Endothelial cell of umbilical vein (primary cell): ENCODE measurements around the gene ICOSLG. TPM values are rescaled to one million over a fixed set of nuclear protein-coding genes. Genes with fewer than 3 reads are reported as not detected.

Experiments
- BruUV-seq: library from RNA; stranded (reverse); fragments of 400-500 nt; replicated peaks from 2 replicates; lab custom pipeline; 2021; lab: Mats Ljungman, UMichigan
- CTCF ChIA-PET: fragments of 300-600, 350-600 bp; sonication (Branson Sonifier 250); formaldehyde crosslinking; loops from one replicate; lab custom pipeline; 2021; ENCODE audit warnings: antibody characterized with exemption, inconsistent platforms; lab: Charles Lee
- POLR2A ChIA-PET: fragments of 300-600, 350-600 bp; sonication (Branson Sonifier 250); formaldehyde crosslinking; loops from one replicate; lab custom pipeline; 2021; ENCODE audit warnings: antibody characterized with exemption, inconsistent platforms; lab: Charles Lee
- DNase-seq: peaks from one replicate; pipeline ENCODE4 v3.0.0-alpha.2; 2011; ENCODE audit warnings: low read depth, low spot score
- FAIRE-seq: peaks from 2 replicates; lab custom pipeline; 2011; peaks lifted over from hg19 to GRCh38; lab: Jason Lieb, UNC
- H2AFZ ChIP-seq: 2 replicates; pipeline ENCODE4 v1.6.0; 2012; ENCODE audit warnings: low read depth, low read length, control low read depth, inconsistent platforms
- H3K27ac ChIP-seq: 2 replicates; pipeline ENCODE4 v1.5.1; 2011; ENCODE audit warnings: low read depth, mild to moderate bottlenecking, control low read depth, low read length, moderate library complexity; ENCODE audit not compliant: insufficient read depth
- H3K27me3 ChIP-seq, 2 experiments: 2 replicates each; pipeline versions ENCODE4 v1.6.0 to v1.6.1; 2011; ENCODE audit warnings: low read length in 2 of 2, mixed read lengths in 1 of 2; ENCODE audit not compliant: control insufficient read depth in 2 of 2, insufficient read depth in 2 of 2
- H3K36me3 ChIP-seq, 2 experiments: 2 replicates in 1 of 2; 3 replicates in 1 of 2; pipeline ENCODE4 v1.5.1; 2011; ENCODE audit warnings: low read length in 2 of 2, mild to moderate bottlenecking in 1 of 2, moderate library complexity in 1 of 2; ENCODE audit not compliant: control insufficient read depth in 2 of 2, insufficient read depth in 2 of 2; ENCODE audit errors: extremely low read depth in 1 of 2
- H3K4me1 ChIP-seq: 3 replicates; pipeline ENCODE4 v1.5.1; 2011; ENCODE audit warnings: mild to moderate bottlenecking, low read length; ENCODE audit not compliant: control insufficient read depth, insufficient read depth; ENCODE audit errors: extremely low read depth
- H3K4me2 ChIP-seq: 2 replicates; pipeline ENCODE4 v1.6.1; 2011; ENCODE audit warnings: low read length, control low read depth, mixed read lengths; ENCODE audit not compliant: insufficient read depth
- H3K4me3 ChIP-seq, 3 experiments: fragments of 200-600 bp in 1 of 3; sonication (generic), shearing (Covaris generic) in 1 of 3; replicated peaks in 1 of 3; 2 replicates each; pipeline ENCODE4 v1.5.1; 2011 to 2016; ENCODE audit warnings: control low read depth in 3 of 3, low read length in 3 of 3, mild to moderate bottlenecking in 2 of 3, inconsistent platforms in 1 of 3, low read depth in 1 of 3, moderate library complexity in 1 of 3; ENCODE audit not compliant: insufficient read depth in 1 of 3
- H3K79me2 ChIP-seq: 2 replicates; pipeline ENCODE4 v1.6.0; 2012; ENCODE audit warnings: low read length, inconsistent platforms; ENCODE audit not compliant: control insufficient read depth, insufficient read depth
- H3K9ac ChIP-seq: replicated peaks from 2 replicates; pipeline ENCODE3; 2011; ENCODE audit warnings: low read length, control low read depth; ENCODE audit not compliant: insufficient read depth; ENCODE audit errors: extremely low read depth
- H3K9me1 ChIP-seq: replicated peaks from 3 replicates; pipeline ENCODE4 v1.6.0; 2011; ENCODE audit warnings: mild to moderate bottlenecking, low read length; ENCODE audit not compliant: control insufficient read depth, insufficient read depth; ENCODE audit errors: extremely low read depth
- H3K9me3 ChIP-seq: replicated peaks from 2 replicates; pipeline ENCODE4 v1.5.1; 2012; ENCODE audit warnings: low read length, inconsistent platforms; ENCODE audit not compliant: control insufficient read depth, insufficient read depth
- H4K20me1 ChIP-seq: replicated peaks from 2 replicates; pipeline ENCODE3; 2011; ENCODE audit warnings: mild to moderate bottlenecking, low read length; ENCODE audit not compliant: control insufficient read depth, insufficient read depth; ENCODE audit errors: extremely low read depth
- EZH2 ChIP-seq: IDR thresholded peaks from 2 replicates; pipeline ENCODE4 v1.6.1; 2012; ENCODE audit warnings: borderline replicate concordance, low read depth, mild to moderate bottlenecking, moderate library complexity, low read length, inconsistent platforms; ENCODE audit not compliant: severe bottlenecking
- FOS ChIP-seq: IDR thresholded peaks from 2 replicates; pipeline ENCODE4 v1.6.1; 2011; ENCODE audit warnings: mild to moderate bottlenecking, low read length, moderate library complexity, borderline replicate concordance; ENCODE audit not compliant: insufficient read depth
- GATA2 ChIP-seq: IDR thresholded peaks from 2 replicates; pipeline ENCODE4 v1.7.0; 2011; ENCODE audit warnings: low read depth, mild to moderate bottlenecking, moderate library complexity, mixed read lengths, low read length; ENCODE audit not compliant: insufficient read length, insufficient read depth
- JUN ChIP-seq: IDR thresholded peaks from 2 replicates; pipeline ENCODE4 v1.6.1; 2011; ENCODE audit warnings: borderline replicate concordance, low read depth; ENCODE audit not compliant: insufficient read length, insufficient read depth
- MYC ChIP-seq: IDR thresholded peaks from one replicate; pipeline ENCODE4 v1.6.1; 2011; ENCODE audit warnings: mild to moderate bottlenecking, low read depth, low read length
- POLR2A ChIP-seq: IDR thresholded peaks from 2 replicates; pipeline ENCODE4 v1.6.1; 2012; ENCODE audit warnings: low read depth, mild to moderate bottlenecking, control low read depth, low read length
- POLR2AphosphoS5 ChIP-seq: IDR thresholded peaks from 2 replicates; pipeline ENCODE4 v1.6.1; 2012; ENCODE audit warnings: low read depth, mild to moderate bottlenecking, control low read depth, low read length, moderate library complexity; ENCODE audit not compliant: insufficient read depth
- dilution Hi-C: fragments of 300-500 bp; cut with MboI; formaldehyde crosslinking; loops from one replicate; pipeline ENCODE4 v1.15.0; 2019; ENCODE audit warnings: low sequenced_read_pairs; ENCODE audit not compliant: extremely low pct_ligation_motif_present
- intact Hi-C: fragments of 100-400 bp; cut with micrococcal nuclease; formaldehyde crosslinking; loops from one replicate; pipeline ENCODE4 v1.10.0; 2022
- polyA plus RNA-seq, 4 experiments: library from polyadenylated mRNA; depleted of rRNA in 3 of 4; stranded (reverse) in 3 of 4; unstranded in 1 of 4; fragments of >200 nt; gene quantifications; 2 replicates each; pipeline versions ENCODE4 v1.2.1 to v1.2.3, GENCODE V29; 2011 to 2012; ENCODE audit warnings: missing spikeins in 1 of 4
- total RNA-seq: library from RNA; stranded (reverse); gene quantifications from 2 replicates; pipeline ENCODE4 v1.2.3, GENCODE V29; 2021
- TF ChIP-seq, protein P1 (sequence below): IDR thresholded peaks from 2 replicates; pipeline ENCODE4 v1.6.1; 2011; ENCODE audit not compliant: insufficient read depth, insufficient read length
- TF ChIP-seq, protein P2 (sequence below), 2 donors: IDR thresholded peaks; 1 replicate in 1 of 2; 2 replicates in 1 of 2; pipeline ENCODE4 v1.5.1; 2011; ENCODE audit warnings: low read length in 2 of 2, mild to moderate bottlenecking in 2 of 2, moderate library complexity in 2 of 2, control low read depth in 1 of 2, inconsistent platforms in 1 of 2, low read depth in 1 of 2; ENCODE audit not compliant: insufficient read depth in 1 of 2; ENCODE audit errors: extremely low read depth in 1 of 2

The ICOSLG gene
- total and polyA plus RNA-seq, 2 donors (not counting 3 experiments of a cell fraction or from before 2014, with no cell fraction given): 0.91 to 2.9 TPM

DNA sequence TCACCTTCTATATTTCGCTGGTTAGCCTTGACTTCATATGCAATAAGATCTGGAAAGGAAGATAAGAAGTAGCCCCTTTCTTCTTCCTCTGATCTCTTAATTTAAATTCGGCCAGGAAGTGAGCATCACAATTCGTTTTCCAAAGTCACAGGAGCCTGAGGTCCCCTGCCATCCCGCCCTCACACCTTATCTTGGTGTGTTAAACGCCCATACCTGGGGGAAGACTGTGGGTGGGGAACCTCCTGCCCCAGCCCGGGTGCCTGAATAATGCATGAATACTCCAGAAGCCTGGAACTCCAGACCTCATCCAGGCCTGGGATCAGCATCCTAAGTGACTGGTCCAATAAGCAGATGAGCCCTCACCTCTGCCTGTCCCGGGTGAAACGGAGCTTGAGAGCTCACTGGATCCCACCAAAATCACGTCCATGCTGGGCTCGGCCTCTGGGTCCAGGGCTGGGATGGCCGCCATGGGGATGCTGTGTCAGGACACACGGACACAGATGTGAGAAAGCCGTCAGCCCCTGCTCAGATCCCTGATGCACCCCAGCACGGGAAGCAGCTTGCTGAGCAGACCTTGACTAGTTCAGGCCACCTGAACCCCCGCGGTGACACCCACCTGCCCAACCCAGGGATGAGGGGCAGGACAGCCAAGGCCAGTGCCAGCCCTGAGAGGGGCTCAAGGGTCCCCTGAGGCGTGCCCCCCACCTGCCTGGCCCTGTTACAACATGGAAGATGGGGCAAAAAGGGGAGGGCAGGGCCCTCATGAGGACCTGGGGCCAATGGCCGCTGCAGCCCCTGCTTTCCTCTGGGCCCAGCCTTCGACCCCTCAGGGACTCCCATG, 20.3 kb upstream of the ICOSLG start:
- BruUV-seq: no TSS peak
- Histone ChIP-seq H3K9me3 (no peaks in the 10 kb centered on the region), H3K79me2 (no peaks in the 10 kb centered on the region), H3K9ac (no peak overlapping the region), H3K4me1 (no peaks in the 10 kb centered on the region), H4K20me1 (no peaks in the 10 kb centered on the region), H3K9me1 (no peaks in the 10 kb centered on the region), H3K36me3 (no peaks in the 10 kb centered on the region), H3K4me3 (no peak overlapping the region), H3K27me3 (peaks cover 0 to 2% of the 10 kb centered on the region in 2 experiments), H2AFZ (no peak overlapping the region), H3K4me2 (no peak overlapping the region), H3K27ac (no peak overlapping the region)
- POLR2A ChIA-PET: no interaction called here
- intact Hi-C loops: no loop called here
- TF ChIP-seq POLR2A (no peak), JUN (no peak), POLR2AphosphoS5 (no peak)
- TF ChIP-seq, protein P1, sequence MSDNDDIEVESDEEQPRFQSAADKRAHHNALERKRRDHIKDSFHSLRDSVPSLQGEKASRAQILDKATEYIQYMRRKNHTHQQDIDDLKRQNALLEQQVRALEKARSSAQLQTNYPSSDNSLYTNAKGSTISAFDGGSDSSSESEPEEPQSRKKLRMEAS: no peak
- CTCF ChIA-PET: no interaction called here
- DNase-seq (no peak), FAIRE-seq (no peak)
- dilution Hi-C loops: no loop called here

DNA sequence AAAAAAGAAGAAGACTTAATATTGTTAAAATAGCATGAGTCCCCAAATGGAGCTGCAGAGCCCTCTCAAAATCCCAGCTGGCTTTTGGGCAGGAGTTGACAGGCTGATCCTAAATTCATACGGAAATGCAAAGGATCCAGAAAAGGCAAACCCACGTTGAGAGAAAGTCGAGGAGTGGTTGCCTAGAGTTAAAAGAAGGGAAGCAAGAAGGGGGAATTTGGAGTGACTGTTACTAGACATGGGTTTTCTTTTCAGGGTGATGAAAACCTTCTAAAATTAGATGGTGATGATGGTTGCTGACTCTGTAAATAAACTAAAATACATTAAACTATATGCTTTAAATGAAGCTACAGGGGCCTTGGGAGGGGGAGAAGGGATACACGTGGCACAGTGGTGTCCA, 19.3 kb upstream of the ICOSLG start:
- H3K79me2 ChIP-seq: no peaks in the 10 kb centered on the region
- no peak for DNase-seq
- H3K9ac ChIP-seq: no peak overlapping the region
- TF ChIP-seq JUN (no peak), EZH2 (no peak), GATA2 (no peak), POLR2AphosphoS5 (no peak), MYC (no peak), POLR2A (no peak), FOS (no peak)
- TF ChIP-seq, protein P2, sequence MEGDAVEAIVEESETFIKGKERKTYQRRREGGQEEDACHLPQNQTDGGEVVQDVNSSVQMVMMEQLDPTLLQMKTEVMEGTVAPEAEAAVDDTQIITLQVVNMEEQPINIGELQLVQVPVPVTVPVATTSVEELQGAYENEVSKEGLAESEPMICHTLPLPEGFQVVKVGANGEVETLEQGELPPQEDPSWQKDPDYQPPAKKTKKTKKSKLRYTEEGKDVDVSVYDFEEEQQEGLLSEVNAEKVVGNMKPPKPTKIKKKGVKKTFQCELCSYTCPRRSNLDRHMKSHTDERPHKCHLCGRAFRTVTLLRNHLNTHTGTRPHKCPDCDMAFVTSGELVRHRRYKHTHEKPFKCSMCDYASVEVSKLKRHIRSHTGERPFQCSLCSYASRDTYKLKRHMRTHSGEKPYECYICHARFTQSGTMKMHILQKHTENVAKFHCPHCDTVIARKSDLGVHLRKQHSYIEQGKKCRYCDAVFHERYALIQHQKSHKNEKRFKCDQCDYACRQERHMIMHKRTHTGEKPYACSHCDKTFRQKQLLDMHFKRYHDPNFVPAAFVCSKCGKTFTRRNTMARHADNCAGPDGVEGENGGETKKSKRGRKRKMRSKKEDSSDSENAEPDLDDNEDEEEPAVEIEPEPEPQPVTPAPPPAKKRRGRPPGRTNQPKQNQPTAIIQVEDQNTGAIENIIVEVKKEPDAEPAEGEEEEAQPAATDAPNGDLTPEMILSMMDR (IDR thresholded peaks at IDR 0.05; ENCODE audit: extremely low read depth in 1 of 2, insufficient read depth in 1 of 2, low read depth in 1 of 2, low read length in 2 of 2): no peak
- TF ChIP-seq, protein P1: no peak
- H3K9me3 ChIP-seq: no peaks in the 10 kb centered on the region
- H3K27me3 ChIP-seq: peaks cover 0 to 2% of the 10 kb centered on the region in 2 experiments
- no TSS peak for BruUV-seq
- no peaks in the 10 kb centered on the region for H4K20me1 ChIP-seq
- H3K4me2 ChIP-seq: no peak overlapping the region
- ChIA-PET POLR2A (no interaction called here), CTCF (no interaction called here)
- dilution Hi-C loops (no loop called here), intact Hi-C loops (no loop called here)
- no peak for FAIRE-seq
- no peaks in the 10 kb centered on the region for H3K4me1 ChIP-seq
- no peaks in the 10 kb centered on the region for H3K36me3 ChIP-seq
- H3K27ac ChIP-seq: no peak overlapping the region
- H3K4me3 ChIP-seq: no peak overlapping the region
- H2AFZ ChIP-seq: no peak overlapping the region
- no peaks in the 10 kb centered on the region for H3K9me1 ChIP-seq
